AG04450 (cell line): ENCODE data around the gene SECTM1. TPM values are rescaled to one million over a fixed set of nuclear protein-coding genes. Genes with fewer than 3 reads are reported as not detected.

Experiments
- CTCF ChIA-PET: fragments of 300-600, 350-600 bp; formaldehyde crosslinking; extraction: SDS; loops from one replicate; lab custom pipeline; 2022; ENCODE audit warnings: antibody characterized with exemption, inconsistent platforms; lab: Charles Lee
- POLR2A ChIA-PET: fragments of 350-600 bp; formaldehyde crosslinking; extraction: SDS; loops from one replicate; lab custom pipeline; 2021; ENCODE audit warnings: antibody characterized with exemption, inconsistent platforms; lab: Yijun Ruan, JAX
- DNase-seq: peaks from one replicate; pipeline ENCODE4 v3.0.0-alpha.2; 2011; ENCODE audit warnings: low read depth, low spot score
- H3K27ac ChIP-seq: one replicate; pipeline ENCODE4 v1.5.1; 2012; ENCODE audit warnings: low read depth, low read length, control low read depth
- H3K27me3 ChIP-seq: one replicate; pipeline ENCODE4 v1.6.0; 2012; ENCODE audit warnings: low read length; ENCODE audit not compliant: control insufficient read depth, insufficient read depth
- H3K4me3 ChIP-seq: 2 replicates; pipeline ENCODE4 v1.5.1; 2011; ENCODE audit warnings: mild to moderate bottlenecking, low read depth, low read length, control low read depth
- H3K9me3 ChIP-seq: 2 replicates; pipeline ENCODE4 v1.5.1; 2012; ENCODE audit warnings: low read length; ENCODE audit not compliant: control insufficient read depth, insufficient read depth
- CTCF ChIP-seq: IDR thresholded peaks from 2 replicates; pipeline ENCODE4 v1.5.1; 2011; ENCODE audit warnings: low read depth, low read length, control low read depth, inconsistent platforms
- polyA plus RNA-seq: library from polyadenylated mRNA; depleted of rRNA; stranded (reverse); fragments of >200 nt; gene quantifications from 2 replicates; pipeline ENCODE4 v1.2.3, GENCODE V29; 2011

The SECTM1 gene
- polyA plus RNA-seq, 1 experiment = 8.0 TPM

- Histone ChIP-seq H3K27me3 (peaks cover 4% of the 10 kb centered on the region), H3K9me3 (peaks cover 3% of the 10 kb centered on the region; the same call in 1 of the 2 replicates), H3K27ac (no peak overlapping the region), H3K4me3 (no peak overlapping the region)
- CTCF ChIA-PET = no interaction called here
- DNase-seq = no peak
- no peak for TF ChIP-seq CTCF
- POLR2A ChIA-PET = interaction anchor here (1.5 kb wide), 1 partner anchor 10 kb away, joined by 4 read pairs; no protein-coding TSS in a partner anchor
Measured at GRCh38 chr17:82303944-82304808, 29.4 kb downstream of the SECTM1 start.

GRCh38 chr17:82302991-82303943 lies 30.3 kb downstream of the SECTM1 start:
- CTCF ChIA-PET = interaction anchor here (0.9 kb wide), 1 partner anchor 111 kb away, joined by 3 read pairs; no protein-coding TSS in a partner anchor
- TF ChIP-seq CTCF = no peak
- POLR2A ChIA-PET = interaction anchor here (1.5 kb wide), 1 partner anchor 9 kb away, joined by 4 read pairs; no protein-coding TSS in a partner anchor
- H3K27ac ChIP-seq = no peak overlapping the region
- DNase-seq = no peak
- no peaks in the 10 kb centered on the region; the same call in 1 of the 2 replicates for H3K9me3 ChIP-seq
- H3K27me3 ChIP-seq = peaks cover 4% of the 10 kb centered on the region
- no peak overlapping the region for H3K4me3 ChIP-seq

GRCh38 chr17:82302568-82302963 lies 31.0 kb downstream of the SECTM1 start:
- ChIA-PET POLR2A (interaction anchor here (1.5 kb wide), 1 partner anchor 9 kb away, joined by 4 read pairs; no protein-coding TSS in a partner anchor), CTCF (interaction anchor here (0.9 kb wide), 1 partner anchor 111 kb away, joined by 3 read pairs; no protein-coding TSS in a partner anchor)
- peaks cover 2% of the 10 kb centered on the region for H3K27me3 ChIP-seq
- no peaks in the 10 kb centered on the region; the same call in 1 of the 2 replicates for H3K9me3 ChIP-seq
- no peak overlapping the region for H3K4me3 ChIP-seq
- H3K27ac ChIP-seq = no peak overlapping the region
- DNase-seq = no peak
- no peak for TF ChIP-seq CTCF

- POLR2A ChIA-PET = no interaction called here
- CTCF ChIA-PET = interaction anchor here (0.9 kb wide), 1 partner anchor 112 kb away, joined by 3 read pairs; no protein-coding TSS in a partner anchor
- DNase-seq = no peak
- no peak for TF ChIP-seq CTCF
- Histone ChIP-seq H3K4me3 (no peak overlapping the region), H3K27me3 (peaks cover 2% of the 10 kb centered on the region), H3K9me3 (no peaks in the 10 kb centered on the region; the same call in 1 of the 2 replicates), H3K27ac (no peak overlapping the region)
Measured at GRCh38 chr17:82301916-82302567, 31.5 kb downstream of the SECTM1 start.
